Liver (tissue), 3 donors: Measurements from ENCODE around the gene MAGI1.

Experiments used
- HNF4G ChIP-seq: IDR thresholded peaks from 2 replicates; pipeline ENCODE4 v1.6.1; 2016; ENCODE audit warnings: antibody characterized with exemption
- JUND ChIP-seq, 2 donors: IDR thresholded peaks; 2 replicates each; pipeline ENCODE4 v1.6.1; 2016; ENCODE audit warnings: antibody characterized with exemption in 2 of 2
- MAX ChIP-seq: IDR thresholded peaks from 2 replicates; pipeline ENCODE4 v1.6.1; 2016; ENCODE audit warnings: antibody characterized with exemption
- RAD21 ChIP-seq, 2 donors: IDR thresholded peaks; 2 replicates each; pipeline ENCODE4 v1.6.1; 2016; ENCODE audit warnings: antibody characterized with exemption in 2 of 2, mild to moderate bottlenecking in 2 of 2
- REST ChIP-seq: IDR thresholded peaks from 2 replicates; pipeline ENCODE4 v1.6.1; 2016; ENCODE audit warnings: antibody characterized with exemption, mild to moderate bottlenecking
- RXRA ChIP-seq, 2 donors: IDR thresholded peaks; 2 replicates each; pipeline ENCODE4 v1.6.1; 2017 to 2018; ENCODE audit warnings: antibody characterized with exemption in 2 of 2, mild to moderate bottlenecking in 1 of 2
- TAF1 ChIP-seq: conservative IDR thresholded peaks from 2 replicates; pipeline ENCODE4 v1.6.1; 2016; ENCODE audit warnings: antibody characterized with exemption, mild to moderate bottlenecking
- YY1 ChIP-seq: IDR thresholded peaks from 2 replicates; pipeline ENCODE4 v1.6.1; 2016; ENCODE audit warnings: antibody characterized with exemption, mild to moderate bottlenecking
- TF ChIP-seq, protein P1 (sequence below): fragments of 150-350 bp; IDR thresholded peaks from 2 replicates; pipeline ENCODE4 v1.5.1; 2017; ENCODE audit warnings: improper control_type of control experiment, low read depth, low read length; ENCODE audit not compliant: missing input control
- TF ChIP-seq, protein P2 (sequence below): IDR thresholded peaks from 2 replicates; pipeline ENCODE4 v1.6.1; 2016; ENCODE audit warnings: antibody characterized with exemption
- TF ChIP-seq, protein P3 (sequence below): IDR thresholded peaks from 2 replicates; pipeline ENCODE4 v1.6.1; 2016; ENCODE audit warnings: antibody characterized with exemption
- donor health status: healthy.
- donor health status: healthy.

DNA sequence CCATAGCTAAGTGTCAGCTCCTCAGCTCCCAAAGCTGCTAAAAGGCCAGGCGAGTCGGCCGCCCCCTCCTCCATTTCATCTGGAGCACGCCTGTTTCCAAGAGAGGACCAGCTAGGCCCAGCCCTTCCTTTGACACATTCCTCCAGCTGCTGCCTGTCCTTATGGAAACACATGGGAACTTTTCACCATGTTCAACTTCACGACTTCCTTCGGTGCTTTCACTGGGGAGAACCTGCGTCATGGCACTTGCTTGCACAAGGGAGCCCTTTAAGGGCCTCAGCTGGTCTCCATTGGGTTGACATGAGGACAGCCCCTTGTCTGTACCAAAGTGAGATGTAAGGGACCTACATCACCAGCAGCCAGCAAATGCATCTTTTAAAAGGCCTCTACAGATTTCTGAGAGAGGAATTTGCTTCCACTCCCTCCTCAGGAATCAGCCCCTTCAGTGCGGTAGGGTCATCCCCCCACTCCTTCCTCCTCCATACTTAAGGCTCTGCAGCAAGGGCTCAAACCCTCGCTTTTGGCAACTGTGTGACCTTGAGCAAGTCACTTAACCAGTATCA lies 2.1 kb downstream of the MAGI1 start:
- TF ChIP-seq HNF4G = no peak
- TF ChIP-seq, protein P1, sequence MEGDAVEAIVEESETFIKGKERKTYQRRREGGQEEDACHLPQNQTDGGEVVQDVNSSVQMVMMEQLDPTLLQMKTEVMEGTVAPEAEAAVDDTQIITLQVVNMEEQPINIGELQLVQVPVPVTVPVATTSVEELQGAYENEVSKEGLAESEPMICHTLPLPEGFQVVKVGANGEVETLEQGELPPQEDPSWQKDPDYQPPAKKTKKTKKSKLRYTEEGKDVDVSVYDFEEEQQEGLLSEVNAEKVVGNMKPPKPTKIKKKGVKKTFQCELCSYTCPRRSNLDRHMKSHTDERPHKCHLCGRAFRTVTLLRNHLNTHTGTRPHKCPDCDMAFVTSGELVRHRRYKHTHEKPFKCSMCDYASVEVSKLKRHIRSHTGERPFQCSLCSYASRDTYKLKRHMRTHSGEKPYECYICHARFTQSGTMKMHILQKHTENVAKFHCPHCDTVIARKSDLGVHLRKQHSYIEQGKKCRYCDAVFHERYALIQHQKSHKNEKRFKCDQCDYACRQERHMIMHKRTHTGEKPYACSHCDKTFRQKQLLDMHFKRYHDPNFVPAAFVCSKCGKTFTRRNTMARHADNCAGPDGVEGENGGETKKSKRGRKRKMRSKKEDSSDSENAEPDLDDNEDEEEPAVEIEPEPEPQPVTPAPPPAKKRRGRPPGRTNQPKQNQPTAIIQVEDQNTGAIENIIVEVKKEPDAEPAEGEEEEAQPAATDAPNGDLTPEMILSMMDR = no peak
- no peak for TF ChIP-seq JUND (IDR thresholded peaks at IDR 0.05)
- no peak for TF ChIP-seq MAX
- TF ChIP-seq YY1 = no peak
- no peak for TF ChIP-seq RAD21 (IDR thresholded peaks at IDR 0.05)
- no peak for TF ChIP-seq TAF1
- no peak for TF ChIP-seq REST
- TF ChIP-seq, protein P2, sequence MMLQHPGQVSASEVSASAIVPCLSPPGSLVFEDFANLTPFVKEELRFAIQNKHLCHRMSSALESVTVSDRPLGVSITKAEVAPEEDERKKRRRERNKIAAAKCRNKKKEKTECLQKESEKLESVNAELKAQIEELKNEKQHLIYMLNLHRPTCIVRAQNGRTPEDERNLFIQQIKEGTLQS = no peak
- TF ChIP-seq, protein P3, sequence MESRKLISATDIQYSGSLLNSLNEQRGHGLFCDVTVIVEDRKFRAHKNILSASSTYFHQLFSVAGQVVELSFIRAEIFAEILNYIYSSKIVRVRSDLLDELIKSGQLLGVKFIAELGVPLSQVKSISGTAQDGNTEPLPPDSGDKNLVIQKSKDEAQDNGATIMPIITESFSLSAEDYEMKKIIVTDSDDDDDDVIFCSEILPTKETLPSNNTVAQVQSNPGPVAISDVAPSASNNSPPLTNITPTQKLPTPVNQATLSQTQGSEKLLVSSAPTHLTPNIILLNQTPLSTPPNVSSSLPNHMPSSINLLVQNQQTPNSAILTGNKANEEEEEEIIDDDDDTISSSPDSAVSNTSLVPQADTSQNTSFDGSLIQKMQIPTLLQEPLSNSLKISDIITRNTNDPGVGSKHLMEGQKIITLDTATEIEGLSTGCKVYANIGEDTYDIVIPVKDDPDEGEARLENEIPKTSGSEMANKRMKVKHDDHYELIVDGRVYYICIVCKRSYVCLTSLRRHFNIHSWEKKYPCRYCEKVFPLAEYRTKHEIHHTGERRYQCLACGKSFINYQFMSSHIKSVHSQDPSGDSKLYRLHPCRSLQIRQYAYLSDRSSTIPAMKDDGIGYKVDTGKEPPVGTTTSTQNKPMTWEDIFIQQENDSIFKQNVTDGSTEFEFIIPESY = no peak
- TF ChIP-seq RXRA (IDR thresholded peaks at IDR 0.05) = peak in 1 of 2 donors; percentile 18
